BLaER1 (cell line): ENCODE data around the gene HAPLN3.
"Not testable (repeated sequence)": the region's sequence is repeated elsewhere in the genome, so short reads cannot be mapped to it uniquely, and the experiment has no call there.

Experiments
- H3K27ac ChIP-seq: shearing (Covaris generic); formaldehyde crosslinking; 2 replicates; pipeline ENCODE4 v1.8.1; 2022
- H3K27me3 ChIP-seq: shearing (Covaris generic); formaldehyde crosslinking; 2 replicates; pipeline ENCODE4 v1.8.1; 2022
- H3K36me3 ChIP-seq: shearing (Covaris generic); formaldehyde crosslinking; 2 replicates; pipeline ENCODE4 v1.8.1; 2022
- H3K4me1 ChIP-seq: shearing (Covaris generic); formaldehyde crosslinking; 2 replicates; pipeline ENCODE4 v1.8.1; 2022
- H3K4me2 ChIP-seq: shearing (Covaris generic); formaldehyde crosslinking; 2 replicates; pipeline ENCODE4 v1.8.1; 2022
- H3K4me3 ChIP-seq: shearing (Covaris generic); formaldehyde crosslinking; 2 replicates; pipeline ENCODE4 v1.8.1; 2022
- H3K9ac ChIP-seq: shearing (Covaris generic); formaldehyde crosslinking; 2 replicates; pipeline ENCODE4 v1.8.1; 2022
- H3K9me3 ChIP-seq: shearing (Covaris generic); formaldehyde crosslinking; 2 replicates; pipeline ENCODE4 v1.8.1; 2022
- H4K20me1 ChIP-seq: shearing (Covaris generic); formaldehyde crosslinking; 2 replicates; pipeline ENCODE4 v1.8.1; 2022
- Cebpa-rat ChIP-seq: shearing (Covaris generic); IDR thresholded peaks from 2 replicates; pipeline ENCODE4 v1.8.1; 2022

The HAPLN3 gene, protein sequence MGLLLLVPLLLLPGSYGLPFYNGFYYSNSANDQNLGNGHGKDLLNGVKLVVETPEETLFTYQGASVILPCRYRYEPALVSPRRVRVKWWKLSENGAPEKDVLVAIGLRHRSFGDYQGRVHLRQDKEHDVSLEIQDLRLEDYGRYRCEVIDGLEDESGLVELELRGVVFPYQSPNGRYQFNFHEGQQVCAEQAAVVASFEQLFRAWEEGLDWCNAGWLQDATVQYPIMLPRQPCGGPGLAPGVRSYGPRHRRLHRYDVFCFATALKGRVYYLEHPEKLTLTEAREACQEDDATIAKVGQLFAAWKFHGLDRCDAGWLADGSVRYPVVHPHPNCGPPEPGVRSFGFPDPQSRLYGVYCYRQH

DNA sequence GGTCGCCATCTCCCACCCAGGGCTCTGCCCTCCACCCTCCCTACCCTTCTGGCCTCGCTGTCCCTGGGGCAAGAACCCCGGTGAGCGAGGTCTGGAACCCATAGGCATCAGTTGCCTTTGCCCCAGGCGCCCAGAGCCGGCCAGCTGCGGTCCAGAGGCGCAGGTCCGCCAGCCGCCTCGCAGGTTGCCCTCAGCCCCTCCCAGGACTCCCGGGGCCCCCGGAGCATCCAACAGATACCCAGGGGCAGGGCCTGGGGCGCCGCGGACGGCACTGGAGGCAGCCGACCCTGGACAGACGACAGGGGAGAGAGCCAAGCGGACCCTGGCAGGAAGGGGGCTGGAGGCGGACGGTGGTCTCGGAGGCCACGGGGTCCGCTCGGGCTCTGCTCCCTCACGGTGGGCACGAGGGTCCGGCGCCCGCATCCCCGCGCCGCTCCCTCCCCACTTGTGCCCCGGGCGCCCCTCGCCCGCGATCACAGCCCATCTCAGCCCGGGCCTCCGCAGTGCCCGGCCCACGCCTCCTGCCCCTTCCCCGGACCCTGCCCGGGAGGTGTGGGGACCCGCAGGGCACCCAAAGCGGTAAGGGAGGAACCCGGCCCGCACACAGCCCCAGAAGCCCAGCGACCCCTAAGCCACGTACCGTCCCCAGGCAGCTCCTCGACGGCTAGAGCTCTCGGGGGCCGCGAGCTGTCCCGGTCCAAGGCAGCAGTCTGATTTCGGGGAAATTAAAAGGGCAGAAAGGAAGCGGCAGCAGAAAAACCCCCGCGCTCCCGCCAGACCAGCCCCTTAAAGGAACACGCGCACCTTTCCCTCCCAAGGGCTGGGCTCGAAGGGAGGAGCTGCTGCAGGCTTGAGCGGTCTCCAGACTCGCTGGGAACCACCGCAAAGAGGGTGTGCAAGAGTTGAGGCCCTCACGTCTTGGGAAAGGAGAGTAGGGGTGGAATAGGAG lies at the start of gene HAPLN3:
TSS of gene HAPLN3 (minus strand) at position 726 of the 949 bp plus-strand sequence. CDS start 8,246 bp downstream, outside the sequence.
- H3K27me3 ChIP-seq: peaks cover 44% of the 10 kb centered on the region
- peaks cover 33% of the 10 kb centered on the region for H3K4me1 ChIP-seq
- H3K9me3 ChIP-seq: no peaks in the 10 kb centered on the region
- H3K27ac ChIP-seq: no peak within 1 kb of the TSS
- H3K9ac ChIP-seq: 0 out of 2 replicates have a peak within 1 kb of the TSS, but pooled peaks have one; percentile 13
- peaks cover 9% of the 10 kb centered on the region for H3K36me3 ChIP-seq
- H3K4me2 ChIP-seq: peak within 1 kb of the TSS; percentile 82
- peak within 1 kb of the TSS; percentile 61 for H3K4me3 ChIP-seq
- peaks cover 32% of the 10 kb centered on the region for H4K20me1 ChIP-seq
- TF ChIP-seq Cebpa-rat: no peak

DNA sequence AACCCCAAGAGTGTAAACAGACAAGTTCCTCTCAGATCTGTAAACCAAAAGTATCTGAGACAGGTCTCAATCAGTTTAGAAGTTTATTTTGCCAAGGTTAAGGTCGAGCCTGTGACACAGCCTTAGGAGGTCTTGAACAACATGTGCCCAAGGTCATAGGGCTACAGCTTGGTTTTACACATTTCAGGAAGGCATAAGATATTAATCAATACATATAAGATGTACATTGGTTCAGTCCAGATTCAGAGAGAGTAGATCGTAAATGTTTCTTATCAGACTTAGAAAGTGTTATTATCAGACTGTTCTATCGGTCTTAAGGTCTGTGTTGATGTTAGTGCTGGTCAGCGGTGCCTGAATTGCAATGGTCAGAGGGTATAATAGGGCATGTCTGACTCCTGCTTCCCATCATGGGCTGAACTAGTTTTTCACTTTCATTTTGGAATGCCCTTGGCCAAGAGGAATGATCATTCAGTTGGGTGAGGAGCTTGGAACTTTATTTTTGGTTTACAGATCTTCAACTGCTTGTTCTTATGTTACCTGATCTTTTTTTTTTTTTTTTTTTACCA lies 44.8 kb upstream of the HAPLN3 start:
- Histone ChIP-seq H3K27ac (no peak overlapping the region), H3K4me2 (no peak overlapping the region), H3K4me3 (no peak overlapping the region), H3K9ac (no peak overlapping the region), H3K4me1 (no peaks in the 10 kb centered on the region), H4K20me1 (no peaks in the 10 kb centered on the region), H3K27me3 (no peaks in the 10 kb centered on the region), H3K36me3 (no peaks in the 10 kb centered on the region), H3K9me3 (no peaks in the 10 kb centered on the region)
- no peak for TF ChIP-seq Cebpa-rat

GRCh38 chr15:88939486-88939806 lies 44.1 kb upstream of the HAPLN3 start:
- TF ChIP-seq Cebpa-rat: no peak
- no peak overlapping the region for H3K9ac ChIP-seq
- no peak overlapping the region for H3K4me2 ChIP-seq
- H4K20me1 ChIP-seq: no peaks in the 10 kb centered on the region
- no peaks in the 10 kb centered on the region for H3K27me3 ChIP-seq
- H3K4me1 ChIP-seq: no peaks in the 10 kb centered on the region
- H3K36me3 ChIP-seq: no peaks in the 10 kb centered on the region
- no peak overlapping the region for H3K4me3 ChIP-seq
- no peaks in the 10 kb centered on the region for H3K9me3 ChIP-seq
- H3K27ac ChIP-seq: no peak overlapping the region

- Histone ChIP-seq H3K9ac (no peak overlapping the region), H3K27ac (no peak overlapping the region), H3K9me3 (no peaks in the 10 kb centered on the region), H3K4me2 (no peak overlapping the region), H3K36me3 (no peaks in the 10 kb centered on the region), H3K4me1 (no peaks in the 10 kb centered on the region), H3K27me3 (no peaks in the 10 kb centered on the region), H4K20me1 (no peaks in the 10 kb centered on the region), H3K4me3 (no peak overlapping the region)
- TF ChIP-seq Cebpa-rat: no peak
These were observed 43.6 kb upstream of the HAPLN3 start for GRCh38 chr15:88938802-88939485.

GRCh38 chr15:88934449-88934848 lies 39.1 kb upstream of the HAPLN3 start:
- H3K27me3 ChIP-seq, H4K20me1 ChIP-seq, H3K4me1 ChIP-seq, H3K36me3 ChIP-seq, H3K4me3 ChIP-seq, H3K4me2 ChIP-seq, H3K27ac ChIP-seq, H3K9me3 ChIP-seq, H3K9ac ChIP-seq: not testable (repeated sequence)

- H3K9me3 ChIP-seq: peaks cover 8% of the 10 kb centered on the region
- no peak overlapping the region for H3K4me3 ChIP-seq
- no peak overlapping the region for H3K4me2 ChIP-seq
- no peak overlapping the region for H3K9ac ChIP-seq
- no peaks in the 10 kb centered on the region for H3K27me3 ChIP-seq
- no peaks in the 10 kb centered on the region for H3K4me1 ChIP-seq
- H3K36me3 ChIP-seq: no peaks in the 10 kb centered on the region
- H3K27ac ChIP-seq: no peak overlapping the region
- no peak for TF ChIP-seq Cebpa-rat
- no peaks in the 10 kb centered on the region for H4K20me1 ChIP-seq
These were observed 37.6 kb upstream of the HAPLN3 start for GRCh38 chr15:88932875-88933330.

- no peak for TF ChIP-seq Cebpa-rat
- no peak overlapping the region for H3K27ac ChIP-seq
- no peak overlapping the region for H3K9ac ChIP-seq
- H3K4me1 ChIP-seq: no peaks in the 10 kb centered on the region
- no peak overlapping the region for H3K4me3 ChIP-seq
- H3K9me3 ChIP-seq: peaks cover 12% of the 10 kb centered on the region
- H4K20me1 ChIP-seq: no peaks in the 10 kb centered on the region
- H3K27me3 ChIP-seq: no peaks in the 10 kb centered on the region
- no peaks in the 10 kb centered on the region for H3K36me3 ChIP-seq
- H3K4me2 ChIP-seq: no peak overlapping the region
These were observed 37.0 kb upstream of the HAPLN3 start for GRCh38 chr15:88932271-88932874.

DNA sequence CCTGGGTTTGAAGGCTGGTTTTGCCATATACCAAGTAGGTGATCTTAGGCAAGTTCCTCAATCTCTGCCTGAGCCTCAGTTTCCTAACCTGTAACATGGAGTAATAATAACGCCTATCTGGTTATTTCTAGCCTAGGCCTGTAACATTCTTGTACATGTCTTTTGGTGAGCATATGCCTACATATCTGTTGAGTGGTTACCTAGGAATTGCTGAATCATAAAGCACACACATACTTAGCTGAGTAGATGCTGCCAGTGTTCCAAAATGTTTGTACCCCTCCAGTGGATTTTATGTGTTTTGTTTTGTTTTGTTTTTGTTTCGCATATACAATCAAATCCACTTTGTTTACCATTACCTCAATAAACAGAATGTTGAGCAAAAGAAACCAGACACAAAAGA lies 35.2 kb upstream of the HAPLN3 start:
- no peaks in the 10 kb centered on the region for H3K27me3 ChIP-seq
- no peaks in the 10 kb centered on the region for H4K20me1 ChIP-seq
- peaks cover 12% of the 10 kb centered on the region for H3K9me3 ChIP-seq
- H3K27ac ChIP-seq: no peak overlapping the region
- no peak overlapping the region for H3K9ac ChIP-seq
- no peak for TF ChIP-seq Cebpa-rat
- no peak overlapping the region for H3K4me2 ChIP-seq
- H3K36me3 ChIP-seq: no peaks in the 10 kb centered on the region
- no peak overlapping the region for H3K4me3 ChIP-seq
- no peaks in the 10 kb centered on the region for H3K4me1 ChIP-seq

GRCh38 chr15:88929358-88930098 lies 34.2 kb upstream of the HAPLN3 start:
- H4K20me1 ChIP-seq, H3K4me1 ChIP-seq, H3K36me3 ChIP-seq, H3K27ac ChIP-seq, H3K9ac ChIP-seq, H3K4me3 ChIP-seq, H3K27me3 ChIP-seq, H3K4me2 ChIP-seq: not testable (repeated sequence)
- H3K9me3 ChIP-seq: peaks cover 12% of the 10 kb centered on the region

DNA sequence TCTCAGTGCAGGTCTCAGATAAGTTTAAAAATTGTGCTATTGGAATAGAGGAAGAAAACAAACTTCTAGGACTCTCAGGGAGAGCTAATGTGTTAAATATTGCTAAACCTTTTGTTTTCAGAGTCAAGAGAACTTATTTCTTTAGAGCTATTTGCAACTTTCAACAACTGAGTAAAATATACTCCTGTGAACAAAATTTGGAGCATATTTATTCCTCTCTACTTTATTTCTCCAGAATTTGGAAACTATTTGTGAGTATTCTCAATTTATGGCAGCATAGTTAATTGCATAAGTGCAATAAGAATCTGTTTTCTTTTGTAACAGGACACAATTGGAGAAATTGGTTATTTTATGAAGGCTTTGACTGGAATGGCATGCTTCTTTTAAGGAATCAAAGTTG lies 32.8 kb upstream of the HAPLN3 start:
- not testable (repeated sequence) for H3K27ac ChIP-seq, H3K36me3 ChIP-seq, H3K27me3 ChIP-seq, H3K4me1 ChIP-seq, H3K9ac ChIP-seq, H3K4me2 ChIP-seq, H4K20me1 ChIP-seq, H3K4me3 ChIP-seq
- peaks cover 12% of the 10 kb centered on the region for H3K9me3 ChIP-seq

DNA sequence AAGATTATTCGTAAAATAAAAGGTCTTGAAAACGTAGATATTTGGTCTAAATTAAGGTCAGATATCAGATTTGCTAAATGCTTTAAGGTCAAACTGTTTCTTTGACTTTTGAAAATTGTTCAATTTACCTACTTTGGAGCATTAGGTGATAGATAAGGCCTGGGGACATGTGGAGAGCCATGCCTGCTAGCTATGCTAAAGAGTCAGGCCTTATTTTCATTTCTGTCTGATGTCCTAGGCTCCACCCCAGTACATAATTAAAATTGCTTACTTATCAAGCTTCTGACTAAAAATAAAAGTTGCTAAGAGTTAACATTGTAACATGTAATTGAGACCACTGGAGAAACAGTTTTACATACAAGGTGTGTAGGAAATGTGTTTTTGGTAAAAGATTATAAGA lies 30.3 kb upstream of the HAPLN3 start:
- not testable (repeated sequence) for H3K27ac ChIP-seq, H3K4me1 ChIP-seq, H3K27me3 ChIP-seq, H3K9ac ChIP-seq, H3K4me3 ChIP-seq, H4K20me1 ChIP-seq, H3K36me3 ChIP-seq, H3K4me2 ChIP-seq
- H3K9me3 ChIP-seq: peaks cover 12% of the 10 kb centered on the region

- H3K4me2 ChIP-seq, H3K9ac ChIP-seq, H3K36me3 ChIP-seq, H3K27ac ChIP-seq, H3K4me3 ChIP-seq, H3K9me3 ChIP-seq, H3K27me3 ChIP-seq, H3K4me1 ChIP-seq, H4K20me1 ChIP-seq: not testable (repeated sequence)
These were observed 25.6 kb upstream of the HAPLN3 start for GRCh38 chr15:88920892-88921435.
